H9 (cell line): ENCODE data around the gene COL4A2. TPM values are rescaled to one million over a fixed set of nuclear protein-coding genes. Genes with fewer than 3 reads are reported as not detected.

ENCODE experiments used
- DNase-seq: peaks from one replicate; pipeline ENCODE4 v3.0.0-alpha.2; 2017
- H2AFZ ChIP-seq: one replicate; pipeline ENCODE4 v1.6.1; 2013; ENCODE audit warnings: mild to moderate bottlenecking, low read length, control low read depth, moderate library complexity
- H2AK5ac ChIP-seq: 2 replicates; pipeline ENCODE4 v1.6.1; 2013; ENCODE audit warnings: low read length, control low read depth, mixed read lengths; ENCODE audit not compliant: insufficient read length
- H2BK120ac ChIP-seq: one replicate; pipeline ENCODE4 v1.6.1; 2013; ENCODE audit warnings: low read depth, mild to moderate bottlenecking, low read length, control low read depth, inconsistent platforms; ENCODE audit not compliant: poor library complexity, severe bottlenecking
- H2BK12ac ChIP-seq: 2 replicates; pipeline ENCODE4 v1.6.1; 2013; ENCODE audit warnings: low read length, control low read depth, mixed read lengths, low read depth; ENCODE audit not compliant: insufficient read length
- H2BK15ac ChIP-seq: 2 replicates; pipeline ENCODE4 v1.6.1; 2013; ENCODE audit warnings: low read depth, low read length, control low read depth
- H2BK20ac ChIP-seq: one replicate; pipeline ENCODE4 v1.6.1; 2013; ENCODE audit warnings: low read depth, mild to moderate bottlenecking, low read length, control low read depth, inconsistent platforms; ENCODE audit not compliant: poor library complexity, severe bottlenecking
- H2BK5ac ChIP-seq: 2 replicates; pipeline ENCODE4 v1.6.1; 2013; ENCODE audit warnings: low read length, control low read depth, mixed read lengths; ENCODE audit not compliant: insufficient read length
- H3K14ac ChIP-seq: 2 replicates; pipeline ENCODE4 v1.6.1; 2013; ENCODE audit warnings: low read length, control low read depth; ENCODE audit not compliant: insufficient read depth
- H3K18ac ChIP-seq: 2 replicates; pipeline ENCODE4 v1.6.1; 2013; ENCODE audit warnings: low read depth, mild to moderate bottlenecking, mixed read lengths, low read length, control low read depth; ENCODE audit not compliant: insufficient read length
- H3K23ac ChIP-seq: 2 replicates; pipeline ENCODE4 v1.6.1; 2013; ENCODE audit warnings: low read length, control low read depth, mixed read lengths, low read depth; ENCODE audit not compliant: insufficient read length
- H3K23me2 ChIP-seq: 2 replicates; pipeline ENCODE4 v1.6.1; 2013; ENCODE audit warnings: low read depth, mild to moderate bottlenecking, mixed read lengths, low read length, control low read depth; ENCODE audit not compliant: insufficient read length, poor library complexity, severe bottlenecking
- H3K27ac ChIP-seq: 2 replicates; pipeline ENCODE4 v1.5.1; 2013; ENCODE audit warnings: low read length, control low read depth, mixed read lengths, low read depth; ENCODE audit not compliant: insufficient read length
- H3K27me3 ChIP-seq: 2 replicates; pipeline ENCODE4 v1.6.1; 2013; ENCODE audit warnings: low read length, control low read depth, inconsistent platforms; ENCODE audit not compliant: insufficient read depth
- H3K4ac ChIP-seq: 2 replicates; pipeline ENCODE4 v1.6.1; 2013; ENCODE audit warnings: low read depth, mild to moderate bottlenecking, control low read depth, inconsistent platforms, low read length, moderate library complexity
- H3K4me1 ChIP-seq: 2 replicates; pipeline ENCODE4 v1.6.1; 2013; ENCODE audit warnings: low read length, control low read depth, inconsistent platforms; ENCODE audit not compliant: insufficient read depth
- H3K4me2 ChIP-seq: 2 replicates; pipeline ENCODE4 v1.6.1; 2013; ENCODE audit warnings: low read length, control low read depth, mixed read lengths; ENCODE audit not compliant: insufficient read length, insufficient read depth
- H3K56ac ChIP-seq: 2 replicates; pipeline ENCODE4 v1.6.1; 2013; ENCODE audit warnings: low read depth, mild to moderate bottlenecking, mixed read lengths, low read length, control low read depth; ENCODE audit not compliant: insufficient read length
- H3K79me1 ChIP-seq: 2 replicates; pipeline ENCODE4 v1.6.1; 2013; ENCODE audit warnings: low read depth, mild to moderate bottlenecking, moderate library complexity, low read length, control low read depth, inconsistent platforms; ENCODE audit not compliant: insufficient read depth, poor library complexity, severe bottlenecking
- H3K79me2 ChIP-seq: 2 replicates; pipeline ENCODE4 v1.6.1; 2013; ENCODE audit warnings: low read length, control low read depth, inconsistent platforms; ENCODE audit not compliant: insufficient read depth
- H3K9ac ChIP-seq: 2 replicates; pipeline ENCODE4 v1.6.1; 2013; ENCODE audit warnings: low read length, control low read depth, mixed read lengths; ENCODE audit not compliant: insufficient read length; ENCODE audit errors: extremely low read depth
- H3K9me3 ChIP-seq: one replicate; pipeline ENCODE4 v1.6.1; 2013; ENCODE audit warnings: low read depth, low read length, inconsistent platforms; ENCODE audit not compliant: control insufficient read depth
- H3T11ph ChIP-seq: one replicate; pipeline ENCODE4 v1.6.1; 2013; ENCODE audit warnings: mild to moderate bottlenecking, low read length, control low read depth, inconsistent platforms
- H4K20me1 ChIP-seq: one replicate; pipeline ENCODE4 v1.6.1; 2013; ENCODE audit not compliant: control insufficient read depth, insufficient read length, insufficient read depth
- H4K5ac ChIP-seq: 2 replicates; pipeline ENCODE4 v1.6.1; 2013; ENCODE audit warnings: low read depth, mild to moderate bottlenecking, mixed read lengths, low read length, control low read depth; ENCODE audit not compliant: insufficient read length
- H4K8ac ChIP-seq: replicated peaks from 2 replicates; pipeline ENCODE4 v1.6.1; 2013; ENCODE audit warnings: low read length, control low read depth, mixed read lengths, low read depth; ENCODE audit not compliant: insufficient read length
- H4K91ac ChIP-seq: 2 replicates; pipeline ENCODE4 v1.6.1; 2013; ENCODE audit warnings: low read depth, mild to moderate bottlenecking, moderate library complexity, mixed read lengths, low read length, control low read depth; ENCODE audit not compliant: insufficient read length
- H3K27ac Mint-ChIP-seq, 3 experiments: 2 replicates in 2 of 3; 3 replicates in 1 of 3; pipeline ENCODE4 v1.8.0; 2020 to 2021; ENCODE audit warnings: mixed read lengths in 3 of 3, mild to moderate bottlenecking in 1 of 3, moderate library complexity in 1 of 3
- H3K27me3 Mint-ChIP-seq: 2 replicates; pipeline ENCODE4 v1.8.0; 2021; ENCODE audit warnings: low read depth, mild to moderate bottlenecking, moderate library complexity, mixed read lengths
- H3K36me3 Mint-ChIP-seq, 3 experiments: 2 replicates in 2 of 3; 3 replicates in 1 of 3; pipeline ENCODE4 v1.8.0; 2020 to 2021; ENCODE audit warnings: low read depth in 3 of 3, mixed read lengths in 3 of 3; ENCODE audit not compliant: insufficient read depth in 1 of 3
- H3K4me1 Mint-ChIP-seq, 2 experiments: 2 replicates each; pipeline ENCODE4 v1.8.0; 2020; ENCODE audit warnings: mixed read lengths in 2 of 2
- H3K4me3 Mint-ChIP-seq, 2 experiments: 2 replicates in 1 of 2; 3 replicates in 1 of 2; pipeline ENCODE4 v1.8.0; 2020 to 2021; ENCODE audit warnings: mild to moderate bottlenecking in 2 of 2, mixed read lengths in 2 of 2, moderate library complexity in 1 of 2
- H3K9me3 Mint-ChIP-seq, 2 experiments: 2 replicates in 1 of 2; 3 replicates in 1 of 2; pipeline ENCODE4 v1.8.0; 2020; ENCODE audit warnings: mild to moderate bottlenecking in 2 of 2, mixed read lengths in 2 of 2, moderate library complexity in 1 of 2
- WGBS: extraction: QIAGEN DNeasy Blood & Tissue Kit; methylation state at CpG from one replicate; pipeline ENCODE4 v1.1.7; 2013; ENCODE audit warnings: missing lambda C conversion rate, low lambda C conversion rate, mixed read lengths; ENCODE audit not compliant: insufficient read length; ENCODE audit errors: extremely low coverage; 5-methylcytosine and 5-hydroxymethylcytosine counted together
- total RNA-seq: library from RNA; stranded (reverse); gene quantifications from 2 replicates; pipeline ENCODE4 v1.2.1, GENCODE V29; 2021
- TF ChIP-seq, protein P1 (sequence below): fragments of 200-600 bp; sonication (generic); conservative IDR thresholded peaks from 3 replicates; pipeline ENCODE4 v1.8.0; 2021; ENCODE audit warnings: antibody characterized with exemption, mild to moderate bottlenecking

Gene COL4A2
- total RNA-seq, 1 experiment from 2014 or later: 76.5 TPM

DNA sequence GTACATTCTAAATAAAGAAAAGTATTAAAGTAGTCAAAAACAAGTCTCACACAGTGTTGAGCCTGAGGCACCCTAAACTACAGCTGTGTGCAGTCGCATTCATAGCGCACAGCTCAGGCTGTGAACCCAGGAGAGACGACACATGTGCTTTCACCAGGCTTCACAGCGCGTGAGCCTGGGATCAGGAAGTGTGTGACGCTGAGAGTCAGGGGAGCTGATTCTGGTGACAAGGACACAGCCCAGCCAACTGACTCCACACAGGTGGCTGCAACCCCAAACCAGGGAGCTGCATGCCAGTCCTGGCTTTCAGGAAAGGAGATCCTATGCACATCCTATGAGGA is 41.8 kb upstream of the COL4A2 start:
- H3T11ph ChIP-seq: no peak overlapping the region
- H4K91ac ChIP-seq: no peak overlapping the region
- H3K79me1 ChIP-seq: peaks cover 4% of the 10 kb centered on the region
- no peaks in the 10 kb centered on the region for H3K23me2 ChIP-seq
- no peak overlapping the region for H3K9ac ChIP-seq
- TF ChIP-seq, protein P1, sequence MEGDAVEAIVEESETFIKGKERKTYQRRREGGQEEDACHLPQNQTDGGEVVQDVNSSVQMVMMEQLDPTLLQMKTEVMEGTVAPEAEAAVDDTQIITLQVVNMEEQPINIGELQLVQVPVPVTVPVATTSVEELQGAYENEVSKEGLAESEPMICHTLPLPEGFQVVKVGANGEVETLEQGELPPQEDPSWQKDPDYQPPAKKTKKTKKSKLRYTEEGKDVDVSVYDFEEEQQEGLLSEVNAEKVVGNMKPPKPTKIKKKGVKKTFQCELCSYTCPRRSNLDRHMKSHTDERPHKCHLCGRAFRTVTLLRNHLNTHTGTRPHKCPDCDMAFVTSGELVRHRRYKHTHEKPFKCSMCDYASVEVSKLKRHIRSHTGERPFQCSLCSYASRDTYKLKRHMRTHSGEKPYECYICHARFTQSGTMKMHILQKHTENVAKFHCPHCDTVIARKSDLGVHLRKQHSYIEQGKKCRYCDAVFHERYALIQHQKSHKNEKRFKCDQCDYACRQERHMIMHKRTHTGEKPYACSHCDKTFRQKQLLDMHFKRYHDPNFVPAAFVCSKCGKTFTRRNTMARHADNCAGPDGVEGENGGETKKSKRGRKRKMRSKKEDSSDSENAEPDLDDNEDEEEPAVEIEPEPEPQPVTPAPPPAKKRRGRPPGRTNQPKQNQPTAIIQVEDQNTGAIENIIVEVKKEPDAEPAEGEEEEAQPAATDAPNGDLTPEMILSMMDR: no peak
- H2BK20ac ChIP-seq: no peak overlapping the region
- H3K9me3 ChIP-seq: no peaks in the 10 kb centered on the region
- Mint-ChIP-seq H3K27ac (peak overlapping the region in 1 of 3 experiments; percentile 93; a peak in 1 of 7 replicates), H3K4me1 (peaks cover 65 to 76% of the 10 kb centered on the region in 2 experiments), H3K27me3 (peaks cover 2% of the 10 kb centered on the region; the same call in 1 of the 2 replicates), H3K4me3 (no peak overlapping the region), H3K36me3 (no peaks in the 10 kb centered on the region), H3K9me3 (no peaks in the 10 kb centered on the region)
- H2BK15ac ChIP-seq: no peak overlapping the region
- no peak overlapping the region for H4K8ac ChIP-seq
- no peak overlapping the region for H2AFZ ChIP-seq
- no peak overlapping the region for H3K56ac ChIP-seq
- no peak overlapping the region for H2AK5ac ChIP-seq
- H3K27ac ChIP-seq: no peak overlapping the region
- no peak overlapping the region for H3K4me2 ChIP-seq
- no peak for DNase-seq
- no peak overlapping the region for H3K4ac ChIP-seq
- no peak overlapping the region for H2BK12ac ChIP-seq
- H4K20me1 ChIP-seq: no peaks in the 10 kb centered on the region
- H3K27me3 ChIP-seq: no peaks in the 10 kb centered on the region
- no peak overlapping the region for H3K14ac ChIP-seq
- no peaks in the 10 kb centered on the region; the same call in 1 of the 2 replicates for H3K79me2 ChIP-seq
- no peak overlapping the region for H2BK5ac ChIP-seq
- H4K5ac ChIP-seq: no peak overlapping the region
- no peak overlapping the region for H2BK120ac ChIP-seq
- H3K4me1 ChIP-seq: peaks cover 15% of the 10 kb centered on the region
- no peak overlapping the region for H3K18ac ChIP-seq
- no CpG with 5 or more reads among the region's 6 CpGs for WGBS
- H3K23ac ChIP-seq: no peak overlapping the region
